ENCODE results near the gene ANKRD18A. TPM values are rescaled to one million over a fixed set of nuclear protein-coding genes. Genes with fewer than 3 reads are reported as not detected.

Gene ANKRD18A
- total RNA-seq, 1 donor from 2014 or later: 0.10 TPM

GRCh38 chr9:38629511-38629910 lies 9.1 kb upstream of the ANKRD18A start:
- Mint-ChIP-seq H3K27me3 (ENCODE audit: unreplicated experiment) (no peaks in the 10 kb centered on the region), H3K36me3 (ENCODE audit: low read depth, unreplicated experiment) (no peaks in the 10 kb centered on the region), H3K4me3 (ENCODE audit: unreplicated experiment) (no peak overlapping the region), H3K27ac (ENCODE audit: unreplicated experiment) (no peak overlapping the region), H3K4me1 (ENCODE audit: unreplicated experiment) (no peaks in the 10 kb centered on the region), H3K9me3 (ENCODE audit: unreplicated experiment) (no peaks in the 10 kb centered on the region)
- TF ChIP-seq, protein P1, sequence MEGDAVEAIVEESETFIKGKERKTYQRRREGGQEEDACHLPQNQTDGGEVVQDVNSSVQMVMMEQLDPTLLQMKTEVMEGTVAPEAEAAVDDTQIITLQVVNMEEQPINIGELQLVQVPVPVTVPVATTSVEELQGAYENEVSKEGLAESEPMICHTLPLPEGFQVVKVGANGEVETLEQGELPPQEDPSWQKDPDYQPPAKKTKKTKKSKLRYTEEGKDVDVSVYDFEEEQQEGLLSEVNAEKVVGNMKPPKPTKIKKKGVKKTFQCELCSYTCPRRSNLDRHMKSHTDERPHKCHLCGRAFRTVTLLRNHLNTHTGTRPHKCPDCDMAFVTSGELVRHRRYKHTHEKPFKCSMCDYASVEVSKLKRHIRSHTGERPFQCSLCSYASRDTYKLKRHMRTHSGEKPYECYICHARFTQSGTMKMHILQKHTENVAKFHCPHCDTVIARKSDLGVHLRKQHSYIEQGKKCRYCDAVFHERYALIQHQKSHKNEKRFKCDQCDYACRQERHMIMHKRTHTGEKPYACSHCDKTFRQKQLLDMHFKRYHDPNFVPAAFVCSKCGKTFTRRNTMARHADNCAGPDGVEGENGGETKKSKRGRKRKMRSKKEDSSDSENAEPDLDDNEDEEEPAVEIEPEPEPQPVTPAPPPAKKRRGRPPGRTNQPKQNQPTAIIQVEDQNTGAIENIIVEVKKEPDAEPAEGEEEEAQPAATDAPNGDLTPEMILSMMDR (IDR thresholded peaks at IDR 0.05; ENCODE audit: unreplicated experiment): no peak
- DNase-seq (ENCODE audit: low spot score): no peak

DNA sequence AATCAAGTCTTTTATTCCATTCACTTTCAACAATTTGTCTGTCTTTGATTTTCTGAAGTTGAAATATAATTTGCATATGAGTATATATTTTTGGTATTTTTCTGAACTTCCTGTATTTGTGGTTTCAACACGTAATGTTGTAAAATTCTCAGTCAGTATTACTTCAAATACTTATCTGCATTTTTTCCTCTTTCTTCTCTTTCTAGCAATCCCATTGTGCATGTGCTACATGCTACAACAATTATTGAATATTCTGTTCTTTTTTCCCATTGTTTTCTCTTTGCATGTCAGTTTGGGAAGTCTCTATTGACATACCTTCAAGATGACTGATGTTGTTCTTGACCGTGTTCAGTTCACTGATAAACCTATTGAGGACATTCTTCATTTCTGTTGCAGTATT lies 5.6 kb upstream of the ANKRD18A start:
- no peak overlapping the region for H3K27ac Mint-ChIP-seq (ENCODE audit: unreplicated experiment)
- DNase-seq (ENCODE audit: low spot score): no peak
- TF ChIP-seq, protein P1 (IDR thresholded peaks at IDR 0.05; ENCODE audit: unreplicated experiment): no peak
- H3K27me3 Mint-ChIP-seq (ENCODE audit: unreplicated experiment): peaks cover 7% of the 10 kb centered on the region
- H3K4me1 Mint-ChIP-seq (ENCODE audit: unreplicated experiment): peaks cover 7% of the 10 kb centered on the region
- H3K9me3 Mint-ChIP-seq (ENCODE audit: unreplicated experiment): no peaks in the 10 kb centered on the region
- no peak overlapping the region for H3K4me3 Mint-ChIP-seq (ENCODE audit: unreplicated experiment)
- H3K36me3 Mint-ChIP-seq (ENCODE audit: low read depth, unreplicated experiment): peaks cover 5% of the 10 kb centered on the region

DNA sequence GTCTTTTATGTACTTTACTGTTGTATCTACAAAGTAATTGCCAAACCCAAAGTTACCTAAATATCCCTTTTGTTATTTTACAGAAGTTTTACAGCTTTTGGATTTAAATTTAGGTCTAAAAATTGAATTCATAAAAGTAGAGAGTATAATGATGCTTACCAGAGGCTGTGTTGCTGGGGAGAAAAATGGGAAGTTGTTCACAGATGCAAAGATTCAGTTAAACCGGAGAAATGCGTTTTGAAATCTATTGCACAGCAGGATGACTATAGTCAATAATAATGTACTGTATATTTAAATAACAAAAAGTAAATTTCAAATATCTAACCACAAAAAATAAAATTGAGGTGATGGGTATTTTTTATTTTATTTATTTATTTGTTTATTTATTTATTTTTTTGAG lies 2.6 kb upstream of the ANKRD18A start:
- H3K4me3 Mint-ChIP-seq (ENCODE audit: unreplicated experiment): peak overlapping the region; percentile 85
- no peak overlapping the region for H3K27ac Mint-ChIP-seq (ENCODE audit: unreplicated experiment)
- H3K4me1 Mint-ChIP-seq (ENCODE audit: unreplicated experiment): peaks cover 10% of the 10 kb centered on the region
- peaks cover 15% of the 10 kb centered on the region for H3K27me3 Mint-ChIP-seq (ENCODE audit: unreplicated experiment)
- peaks cover 5% of the 10 kb centered on the region for H3K36me3 Mint-ChIP-seq (ENCODE audit: low read depth, unreplicated experiment)
- H3K9me3 Mint-ChIP-seq (ENCODE audit: unreplicated experiment): no peaks in the 10 kb centered on the region
- TF ChIP-seq, protein P1 (IDR thresholded peaks at IDR 0.05; ENCODE audit: unreplicated experiment): no peak
- no peak for DNase-seq (ENCODE audit: low spot score)

DNA sequence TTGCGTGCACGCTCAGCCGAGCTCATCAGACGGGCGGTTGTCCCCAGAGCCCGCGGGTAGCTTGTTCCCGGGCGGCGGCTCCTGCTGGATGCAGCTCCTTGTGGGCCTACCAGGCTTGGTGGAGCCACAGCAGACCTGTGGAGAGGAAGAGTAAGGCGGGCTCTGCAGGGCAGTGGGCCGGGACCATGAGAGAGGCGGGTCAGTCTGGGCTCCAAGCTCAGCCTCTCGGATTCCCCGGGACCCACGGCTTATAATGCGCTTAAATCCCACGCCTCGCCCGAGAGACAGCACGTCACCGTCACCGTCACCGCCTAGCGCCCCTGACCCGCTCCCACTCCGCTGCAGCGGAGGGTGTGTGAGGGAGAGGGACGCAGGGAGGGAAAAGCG lies 1.9 kb upstream of the ANKRD18A start:
- peak; percentile 15 for DNase-seq (ENCODE audit: low spot score)
- H3K27me3 Mint-ChIP-seq (ENCODE audit: unreplicated experiment): peaks cover 15% of the 10 kb centered on the region
- peaks cover 5% of the 10 kb centered on the region for H3K36me3 Mint-ChIP-seq (ENCODE audit: low read depth, unreplicated experiment)
- H3K4me1 Mint-ChIP-seq (ENCODE audit: unreplicated experiment): peaks cover 10% of the 10 kb centered on the region
- H3K27ac Mint-ChIP-seq (ENCODE audit: unreplicated experiment): no peak overlapping the region
- H3K9me3 Mint-ChIP-seq (ENCODE audit: unreplicated experiment): no peaks in the 10 kb centered on the region
- peak overlapping the region; percentile 85 for H3K4me3 Mint-ChIP-seq (ENCODE audit: unreplicated experiment)
- TF ChIP-seq, protein P1 (IDR thresholded peaks at IDR 0.05; ENCODE audit: unreplicated experiment): no peak

- peak; percentile 30 for DNase-seq (ENCODE audit: low spot score)
- H3K36me3 Mint-ChIP-seq (ENCODE audit: low read depth, unreplicated experiment): peaks cover 5% of the 10 kb centered on the region
- H3K27ac Mint-ChIP-seq (ENCODE audit: unreplicated experiment): no peak overlapping the region
- H3K4me1 Mint-ChIP-seq (ENCODE audit: unreplicated experiment): peaks cover 10% of the 10 kb centered on the region
- H3K4me3 Mint-ChIP-seq (ENCODE audit: unreplicated experiment): peak overlapping the region; percentile 81
- TF ChIP-seq, protein P1 (IDR thresholded peaks at IDR 0.05; ENCODE audit: unreplicated experiment): no peak
- H3K9me3 Mint-ChIP-seq (ENCODE audit: unreplicated experiment): no peaks in the 10 kb centered on the region
- peaks cover 15% of the 10 kb centered on the region for H3K27me3 Mint-ChIP-seq (ENCODE audit: unreplicated experiment)
Measured at GRCh38 chr9:38621434-38622287, 1.3 kb upstream of the ANKRD18A start.
